ENCODE measurements around the gene PDE2A. TPM values are rescaled to one million over a fixed set of nuclear protein-coding genes. Genes with fewer than 3 reads are reported as not detected.

PDE2A gene
- total and polyA plus RNA-seq, 10 of the 15 experiments (the other 5 are each of a cell fraction or from before 2014, with no cell fraction given) = 0.06 to 0.15 (median 0.11) TPM; not detected in 6

- TF ChIP-seq MLLT1 (IDR thresholded peaks at IDR 0.05) (0 out of 2 replicates have a peak, but pooled peaks have one; percentile 79), YY1 (IDR thresholded peaks at IDR 0.05; ENCODE audit: low read depth, low read length) (no peak), RELB (IDR thresholded peaks at IDR 0.05; ENCODE audit: low read depth) (no peak), USF1 (IDR thresholded peaks at IDR 0.05; ENCODE audit: borderline replicate concordance, extremely low read length, insufficient read depth, low read depth, low read length) (no peak), EGR1 (IDR thresholded peaks at IDR 0.05; ENCODE audit: borderline replicate concordance in 1 of 2, low read depth in 2 of 2, low read length in 2 of 2) (peak in 1 of 2 experiments; percentile 54; a peak in 2 of 3 replicates), ZNF687 (IDR thresholded peaks at IDR 0.05) (peak; percentile 94), ETV6 (conservative IDR thresholded peaks at IDR 0.05 in 1 of 2, IDR thresholded peaks at IDR 0.05 in 1 of 2; ENCODE audit: borderline replicate concordance in 1 of 2, low read depth in 1 of 2) (no peak; a peak in 1 of 4 replicates), ZNF622 (IDR thresholded peaks at IDR 0.05) (no peak), IRF4 (IDR thresholded peaks at IDR 0.05; ENCODE audit: low read depth, low read length) (no peak), TBL1XR1 (IDR thresholded peaks at IDR 0.05; ENCODE audit: low read depth, low read length) (no peak), YBX1 (IDR thresholded peaks at IDR 0.05) (no peak), HDGF (IDR thresholded peaks at IDR 0.05) (peak; percentile 82), E2F8 (IDR thresholded peaks at IDR 0.05; ENCODE audit: low read depth, partially characterized antibody) (no peak), HCFC1 (IDR thresholded peaks at IDR 0.05; ENCODE audit: low read length) (no peak), EP300 (IDR thresholded peaks at IDR 0.05; ENCODE audit: borderline replicate concordance in 1 of 2, control insufficient read depth in 1 of 2, low read depth in 2 of 2, low read length in 2 of 2) (no peak), SMARCA5 (IDR thresholded peaks at IDR 0.05) (no peak), ZZZ3 (IDR thresholded peaks at IDR 0.05; ENCODE audit: control insufficient read depth, insufficient read length, low read depth) (no peak)
These were observed 48.0 kb upstream of the PDE2A start (continued) for GRCh38 chr11:72722050-72722748.
